Upper lobe of left lung (tissue), 6 donors: ENCODE data around the gene SYT14. TPM values are rescaled to one million over a fixed set of nuclear protein-coding genes. Genes with fewer than 3 reads are reported as not detected.

Source experiments
- ATAC-seq, 2 donors: fragments of 200-7000 bp; cut with Tn5 transposase; one replicate each; pipeline ENCODE4 v1.9.1; 2022; ENCODE audit warnings: mild to moderate bottlenecking in 2 of 2, moderate library complexity in 2 of 2; ENCODE audit not compliant: low FRiP score in 2 of 2
- DNase-seq, 2 donors: peaks; one replicate each; pipeline ENCODE4 v3.0.0-alpha.2; 2019 to 2020
- H3K27ac ChIP-seq, 4 donors: fragments of 200-600 bp; sonication (generic); one replicate each; pipeline ENCODE4 v1.5.1; 2016 to 2019
- H3K27me3 ChIP-seq, 4 donors: fragments of 200-600 bp; sonication (generic); one replicate each; pipeline ENCODE4 v1.5.1; 2017 to 2019
- H3K36me3 ChIP-seq, 4 donors: fragments of 200-600 bp; sonication (generic); one replicate each; pipeline ENCODE4 v1.5.1; 2016 to 2019
- H3K4me1 ChIP-seq, 4 donors: fragments of 200-600 bp; sonication (generic); one replicate each; pipeline ENCODE4 v1.5.1; 2018 to 2019
- H3K4me3 ChIP-seq, 4 donors: fragments of 200-600 bp; sonication (generic); one replicate each; pipeline ENCODE4 v1.5.1; 2017 to 2019; ENCODE audit warnings: mild to moderate bottlenecking in 2 of 4, moderate library complexity in 1 of 4
- H3K9me3 ChIP-seq, 4 donors: fragments of 200-600 bp; sonication (generic); one replicate each; pipeline ENCODE4 v1.5.1; 2018 to 2019
- EP300 ChIP-seq, 4 donors: sonication (generic); formaldehyde crosslinking; IDR thresholded peaks; one replicate each; pipeline ENCODE4 v1.5.1; 2017; ENCODE audit warnings: antibody characterized with exemption in 4 of 4, control low read depth in 2 of 4
- POLR2A ChIP-seq, 4 donors: fragments of 450-650 bp; IDR thresholded peaks; one replicate each; pipeline ENCODE4 v1.5.1; 2016 to 2017; ENCODE audit warnings: antibody characterized with exemption in 4 of 4, mild to moderate bottlenecking in 2 of 4
- POLR2AphosphoS5 ChIP-seq, 2 donors: sonication (generic); formaldehyde crosslinking; IDR thresholded peaks; one replicate each; pipeline ENCODE4 v1.5.1; 2017; ENCODE audit warnings: antibody characterized with exemption in 2 of 2
- WGBS, 2 donors: methylation state at CpG; one replicate each; pipeline ENCODE4 v1.1.5; 2017 to 2018; 5-methylcytosine and 5-hydroxymethylcytosine counted together
- total RNA-seq, 6 donors: library from RNA; depleted of rRNA in 4 of 6; stranded (reverse); fragments of >200 nt in 4 of 6; gene quantifications; one replicate each; pipeline versions ENCODE4 v1.1.0 to v1.2.1, GENCODE V29; 2016 to 2021
- TF ChIP-seq, protein P1 (sequence below), 6 experiments: fragments of 450-650 bp in 4 of 6; fragments of 200-600 bp in 2 of 6; sonication (generic) in 2 of 6; IDR thresholded peaks; one replicate each; pipeline ENCODE4 v1.5.1; 2016 to 2019; ENCODE audit warnings: antibody characterized with exemption in 6 of 6
- donor health status: DM: no; HTN: no; CAD: no; lungs with moderate emphysema.
- donor health status: DM: no; HTN: yes; CAD: no; lungs with severe emphysema.

SYT14 gene
- total RNA-seq, 6 donors from 2014 or later, result not detected

DNA sequence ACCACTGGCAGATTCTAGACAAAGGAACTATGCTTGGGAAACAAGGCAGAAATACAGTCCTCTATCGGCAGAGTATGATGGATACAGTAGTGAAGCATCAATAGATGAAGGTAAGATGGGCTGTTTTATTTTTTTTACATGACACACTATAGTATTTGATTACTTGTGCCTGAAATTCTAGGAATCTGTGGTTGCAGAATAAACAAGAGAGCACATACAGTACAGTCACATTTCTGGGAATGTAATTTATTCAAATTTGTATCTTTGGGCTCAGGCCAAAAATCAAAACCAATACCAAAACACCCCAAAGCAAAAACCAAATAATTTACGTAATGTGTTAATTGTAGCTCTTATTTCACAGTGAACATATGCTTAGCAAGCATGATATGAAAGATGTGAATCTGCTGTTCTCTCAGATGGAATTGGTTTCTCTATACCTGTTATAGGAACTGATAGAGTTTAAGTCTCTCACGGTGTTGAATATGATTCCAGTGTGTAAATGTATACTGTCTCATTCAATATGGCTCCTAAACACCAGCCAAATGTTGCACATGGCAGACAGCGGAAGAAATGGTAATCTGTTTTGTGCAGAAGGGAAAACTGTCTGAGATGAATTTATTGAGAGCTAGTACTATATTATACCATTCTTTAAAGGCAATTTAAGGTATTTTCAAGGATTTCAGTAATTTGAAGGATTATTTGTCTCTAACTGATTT, 83.3 kb downstream of the SYT14 start:
- ATAC-seq, result no peak
- DNase-seq, result no peak
- Histone ChIP-seq H3K27ac (no peak overlapping the region), H3K27me3 (no peaks in the 10 kb centered on the region), H3K36me3 (no peaks in the 10 kb centered on the region), H3K9me3 (no peaks in the 10 kb centered on the region), H3K4me1 (no peaks in the 10 kb centered on the region), H3K4me3 (no peak overlapping the region)
- TF ChIP-seq, protein P1, sequence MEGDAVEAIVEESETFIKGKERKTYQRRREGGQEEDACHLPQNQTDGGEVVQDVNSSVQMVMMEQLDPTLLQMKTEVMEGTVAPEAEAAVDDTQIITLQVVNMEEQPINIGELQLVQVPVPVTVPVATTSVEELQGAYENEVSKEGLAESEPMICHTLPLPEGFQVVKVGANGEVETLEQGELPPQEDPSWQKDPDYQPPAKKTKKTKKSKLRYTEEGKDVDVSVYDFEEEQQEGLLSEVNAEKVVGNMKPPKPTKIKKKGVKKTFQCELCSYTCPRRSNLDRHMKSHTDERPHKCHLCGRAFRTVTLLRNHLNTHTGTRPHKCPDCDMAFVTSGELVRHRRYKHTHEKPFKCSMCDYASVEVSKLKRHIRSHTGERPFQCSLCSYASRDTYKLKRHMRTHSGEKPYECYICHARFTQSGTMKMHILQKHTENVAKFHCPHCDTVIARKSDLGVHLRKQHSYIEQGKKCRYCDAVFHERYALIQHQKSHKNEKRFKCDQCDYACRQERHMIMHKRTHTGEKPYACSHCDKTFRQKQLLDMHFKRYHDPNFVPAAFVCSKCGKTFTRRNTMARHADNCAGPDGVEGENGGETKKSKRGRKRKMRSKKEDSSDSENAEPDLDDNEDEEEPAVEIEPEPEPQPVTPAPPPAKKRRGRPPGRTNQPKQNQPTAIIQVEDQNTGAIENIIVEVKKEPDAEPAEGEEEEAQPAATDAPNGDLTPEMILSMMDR (IDR thresholded peaks at IDR 0.05), result no peak
- TF ChIP-seq POLR2A (IDR thresholded peaks at IDR 0.05), result no peak
- TF ChIP-seq EP300 (IDR thresholded peaks at IDR 0.05), result no peak
- TF ChIP-seq POLR2AphosphoS5 (IDR thresholded peaks at IDR 0.05), result no peak
- WGBS, 2 donors, result 91% methylated on average over 4 of the region's 4 CpGs

DNA sequence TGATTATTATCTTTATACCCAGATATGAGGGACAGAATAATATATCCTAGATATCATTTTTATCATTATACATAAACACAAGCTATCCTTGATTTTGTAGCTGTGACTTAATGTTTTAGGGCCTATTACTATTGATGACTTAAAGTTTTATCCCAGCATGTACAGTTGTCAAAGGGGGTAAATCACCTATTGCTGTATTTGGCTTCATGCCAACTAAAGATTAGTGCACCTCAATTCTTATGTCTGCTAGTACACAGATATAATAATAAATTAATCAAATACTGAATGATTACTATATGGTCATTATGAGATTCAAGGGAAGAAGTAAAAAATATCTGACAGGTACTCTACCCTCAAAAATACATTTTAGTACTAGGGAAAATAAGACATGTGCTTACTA, 84.0 kb downstream of the SYT14 start:
- ATAC-seq, result no peak
- DNase-seq, result no peak

DNA sequence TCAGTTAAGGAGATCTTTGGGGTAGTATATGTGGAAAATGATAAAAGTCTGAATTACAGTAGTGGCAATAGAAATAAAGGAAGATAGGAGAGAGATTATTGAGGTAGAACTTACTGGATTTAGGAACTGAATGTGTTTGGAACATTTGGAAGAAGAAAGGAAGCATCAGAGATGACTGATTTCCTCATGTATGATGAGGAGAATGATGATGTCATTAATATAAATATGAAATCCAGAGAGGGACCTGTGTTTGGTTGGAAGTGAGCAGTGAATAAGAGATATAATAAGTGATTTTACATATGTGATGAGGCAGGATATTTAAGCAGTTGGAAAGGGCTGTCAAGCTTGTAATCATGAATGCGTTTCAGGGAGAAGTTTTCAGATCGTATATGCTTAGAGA, 86.3 kb downstream of the SYT14 start:
- no peak overlapping the region for H3K4me3 ChIP-seq
- TF ChIP-seq POLR2A (IDR thresholded peaks at IDR 0.05) (no peak), POLR2AphosphoS5 (IDR thresholded peaks at IDR 0.05) (no peak), EP300 (IDR thresholded peaks at IDR 0.05) (no peak)
- TF ChIP-seq, protein P1 (IDR thresholded peaks at IDR 0.05), result no peak
- no peaks in the 10 kb centered on the region for H3K36me3 ChIP-seq
- 87 to 91% methylated on average over 2 of the region's 2 CpGs for WGBS, 2 donors
- H3K4me1 ChIP-seq, result no peaks in the 10 kb centered on the region
- no peak for DNase-seq
- H3K9me3 ChIP-seq, result no peaks in the 10 kb centered on the region
- H3K27ac ChIP-seq, result no peak overlapping the region
- no peak for ATAC-seq
- no peaks in the 10 kb centered on the region for H3K27me3 ChIP-seq

More for the DNA sequence above, 84.0 kb downstream of the SYT14 start:
- no peak for TF ChIP-seq POLR2AphosphoS5 (IDR thresholded peaks at IDR 0.05)
- TF ChIP-seq, protein P1 (IDR thresholded peaks at IDR 0.05), result no peak
- no peak for TF ChIP-seq POLR2A (IDR thresholded peaks at IDR 0.05)
- Histone ChIP-seq H3K27me3 (no peaks in the 10 kb centered on the region), H3K4me1 (no peaks in the 10 kb centered on the region), H3K27ac (no peak overlapping the region), H3K9me3 (no peaks in the 10 kb centered on the region), H3K4me3 (no peak overlapping the region), H3K36me3 (no peaks in the 10 kb centered on the region)

DNA sequence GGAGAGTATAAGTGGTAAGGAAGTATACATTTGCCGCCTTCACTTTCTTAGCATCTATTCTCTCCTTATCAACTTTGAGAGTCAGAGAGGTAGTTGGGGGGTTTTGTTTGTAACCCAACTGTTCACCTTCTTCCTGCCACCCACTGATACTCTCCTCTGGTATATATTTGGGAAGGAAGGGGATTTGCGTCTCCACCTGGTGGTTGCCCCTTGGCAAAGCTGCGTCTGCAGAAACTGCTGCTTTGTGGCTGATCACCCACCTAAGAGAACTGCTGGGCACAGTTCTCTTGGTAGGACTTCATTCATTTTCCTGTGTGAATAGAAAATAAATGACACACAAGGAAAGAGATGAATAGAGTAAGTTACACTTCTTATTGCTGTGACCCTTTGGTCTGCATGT, 87.0 kb downstream of the SYT14 start:
- no peak for TF ChIP-seq POLR2AphosphoS5 (IDR thresholded peaks at IDR 0.05)
- TF ChIP-seq, protein P1 (IDR thresholded peaks at IDR 0.05), result no peak
- no peak for TF ChIP-seq POLR2A (IDR thresholded peaks at IDR 0.05)
- TF ChIP-seq EP300 (IDR thresholded peaks at IDR 0.05), result no peak
- Histone ChIP-seq H3K27me3 (no peaks in the 10 kb centered on the region), H3K4me3 (no peak overlapping the region), H3K36me3 (no peaks in the 10 kb centered on the region), H3K4me1 (no peaks in the 10 kb centered on the region), H3K9me3 (no peaks in the 10 kb centered on the region), H3K27ac (no peak overlapping the region)
- ATAC-seq (no peak), DNase-seq (no peak)
- WGBS, 2 donors, result 50 to 68% methylated on average over 3 of the region's 3 CpGs

DNA sequence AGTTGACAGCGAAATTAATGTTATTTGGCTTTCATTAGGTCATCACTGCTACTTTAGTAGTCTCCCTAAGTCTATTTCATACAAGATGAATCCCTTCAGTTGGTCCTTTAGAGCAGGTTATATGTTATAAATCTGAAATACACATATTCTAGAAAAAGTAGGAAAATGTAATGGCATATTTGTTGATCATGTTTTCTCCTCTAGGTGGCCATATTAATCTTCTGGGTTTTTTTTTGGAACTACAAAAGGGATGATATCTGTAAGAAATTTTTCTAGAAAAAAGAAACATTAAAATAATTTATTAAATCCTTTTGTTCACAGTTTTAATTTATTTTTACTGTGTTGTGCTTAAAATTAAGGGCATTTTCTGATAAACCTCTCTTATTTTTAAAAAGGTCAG, 87.9 kb downstream of the SYT14 start:
- DNase-seq (no peak), ATAC-seq (no peak)
- Histone ChIP-seq H3K27ac (no peak overlapping the region), H3K27me3 (no peaks in the 10 kb centered on the region), H3K36me3 (no peaks in the 10 kb centered on the region), H3K9me3 (no peaks in the 10 kb centered on the region), H3K4me1 (no peaks in the 10 kb centered on the region), H3K4me3 (no peak overlapping the region)
- TF ChIP-seq, protein P1 (IDR thresholded peaks at IDR 0.05), result no peak
- TF ChIP-seq POLR2A (IDR thresholded peaks at IDR 0.05), result no peak
- no peak for TF ChIP-seq POLR2AphosphoS5 (IDR thresholded peaks at IDR 0.05)
- no peak for TF ChIP-seq EP300 (IDR thresholded peaks at IDR 0.05)
- 70 to 73% methylated on average over 1 of the region's 1 CpG for WGBS, 2 donors
